ENCODE measurements around the gene TBC1D19. TPM values are rescaled to one million over a fixed set of nuclear protein-coding genes. Genes with fewer than 3 reads are reported as not detected.

The TBC1D19 gene
- total and polyA plus RNA-seq, 9 of the 15 experiments (the other 6 are each of a cell fraction or from before 2014, with no cell fraction given): 0.73 to 5.6 (median 3.7) TPM

DNA sequence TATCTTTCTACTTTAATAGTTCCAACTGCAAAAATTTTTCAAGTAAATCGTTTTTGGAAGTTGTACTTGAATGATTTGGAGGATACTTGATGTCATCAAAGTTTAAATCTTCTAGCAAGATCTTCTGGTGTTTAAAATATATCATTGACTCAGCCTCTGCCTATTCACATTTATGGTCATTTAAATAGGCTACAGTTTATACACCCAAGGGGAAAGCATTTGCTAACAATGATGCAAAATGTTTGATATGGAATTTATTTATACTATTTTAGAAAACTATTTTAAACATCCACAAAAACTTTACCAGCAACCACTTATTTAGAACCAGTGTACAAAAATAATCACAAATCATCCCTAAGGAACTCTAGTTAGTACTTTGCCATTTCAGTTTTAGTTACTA is 153.5 kb downstream of the TBC1D19 start:
- WGBS (ENCODE audit: insufficient coverage, low coverage, missing lambda C conversion rate): 4% methylated on average over 1 of the region's 1 CpG
- DNase-seq (ENCODE audit: extremely low read depth in 1 of 4, low spot score in 3 of 4): no peak
- Histone ChIP-seq H4K20me1 (replicated peaks; ENCODE audit: control insufficient read depth, insufficient read depth, low read length) (no peaks in the 10 kb centered on the region), H3K36me3 (ENCODE audit: control insufficient read depth, insufficient read depth, low read length) (no peaks in the 10 kb centered on the region), H3K4me3 (no peak overlapping the region), H3K79me2 (ENCODE audit: control insufficient read depth, insufficient read depth, low read length) (no peaks in the 10 kb centered on the region), H3K27ac (ENCODE audit: extremely low read depth, low read depth, low read length) (no peak overlapping the region), H3K9ac (ENCODE audit: insufficient read depth in 1 of 2, low read depth in 2 of 2, low read length in 2 of 2) (no peak overlapping the region), H3K4me1 (replicated peaks in 1 of 2; ENCODE audit: control insufficient read depth in 2 of 2, insufficient read depth in 2 of 2, low read length in 2 of 2) (no peaks in the 10 kb centered on the region), H3K4me2 (ENCODE audit: insufficient read depth, low read length) (no peak overlapping the region), H3K27me3 (ENCODE audit: control insufficient read depth in 2 of 2, insufficient read depth in 2 of 2, low read length in 2 of 2) (no peaks in the 10 kb centered on the region), H3K9me1 (ENCODE audit: control insufficient read depth, insufficient read depth, low read length) (no peaks in the 10 kb centered on the region), H3K9me3 (replicated peaks; ENCODE audit: control insufficient read depth, insufficient read depth, low read depth, low read length) (no peaks in the 10 kb centered on the region), H2AFZ (ENCODE audit: low read depth, low read length) (no peak overlapping the region)
- TF ChIP-seq DNMT1 (IDR thresholded peaks at IDR 0.05) (no peak), HNRNPLL (IDR thresholded peaks at IDR 0.05; ENCODE audit: low read depth, low read length, poor library complexity, severe bottlenecking) (no peak), ZSCAN29 (IDR thresholded peaks at IDR 0.05) (no peak), ZNF263 (CRISPR knock-in tag; IDR thresholded peaks at IDR 0.05; ENCODE audit: borderline replicate concordance) (no peak), MCM5 (IDR thresholded peaks at IDR 0.05; ENCODE audit: low read depth) (no peak), MEF2D (tag; conservative IDR thresholded peaks at IDR 0.05; ENCODE audit: low read depth) (no peak), ZNF589 (CRISPR knock-in tag; IDR thresholded peaks at IDR 0.05; ENCODE audit: low read depth) (no peak), SAP30 (IDR thresholded peaks at IDR 0.05; ENCODE audit: borderline replicate concordance, insufficient read depth, low read depth, low read length, poor library complexity, severe bottlenecking) (no peak), NCOA1 (IDR thresholded peaks at IDR 0.05; ENCODE audit: low read depth) (no peak), SRSF9 (IDR thresholded peaks at IDR 0.05; ENCODE audit: borderline replicate concordance, low read depth, low read length) (no peak), TAF7 (tag; IDR thresholded peaks at IDR 0.05) (no peak), GTF2A2 (tag; IDR thresholded peaks at IDR 0.05) (no peak), RFX7 (CRISPR knock-in tag; IDR thresholded peaks at IDR 0.05) (no peak), MXI1 (IDR thresholded peaks at IDR 0.05; ENCODE audit: low read depth, low read length) (no peak), TOE1 (IDR thresholded peaks at IDR 0.05; ENCODE audit: borderline replicate concordance) (no peak), TOE1 (CRISPR knock-in tag; IDR thresholded peaks at IDR 0.05; ENCODE audit: borderline replicate concordance, low read depth) (no peak)
- TF ChIP-seq, protein P1, sequence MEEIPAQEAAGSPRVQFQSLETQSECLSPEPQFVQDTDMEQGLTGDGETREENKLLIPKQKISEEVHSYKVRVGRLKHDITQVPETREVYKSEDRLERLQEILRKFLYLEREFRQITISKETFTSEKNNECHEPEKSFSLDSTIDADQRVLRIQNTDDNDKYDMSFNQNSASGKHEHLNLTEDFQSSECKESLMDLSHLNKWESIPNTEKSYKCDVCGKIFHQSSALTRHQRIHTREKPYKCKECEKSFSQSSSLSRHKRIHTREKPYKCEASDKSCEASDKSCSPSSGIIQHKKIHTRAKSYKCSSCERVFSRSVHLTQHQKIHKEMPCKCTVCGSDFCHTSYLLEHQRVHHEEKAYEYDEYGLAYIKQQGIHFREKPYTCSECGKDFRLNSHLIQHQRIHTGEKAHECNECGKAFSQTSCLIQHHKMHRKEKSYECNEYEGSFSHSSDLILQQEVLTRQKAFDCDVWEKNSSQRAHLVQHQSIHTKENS (CRISPR knock-in tag; IDR thresholded peaks at IDR 0.05): no peak
- FAIRE-seq: no peak
- in situ Hi-C loops (cut with MboI) (no loop called here), intact Hi-C loops (cut with micrococcal nuclease) (loop anchor here (10.0 kb wide), 1 partner anchor 117 kb away; no protein-coding TSS in a partner anchor)
- CTCF ChIA-PET (ENCODE audit: low intra/inter-chr PET ratio): no interaction called here
- BruUV-seq (replicated peaks): no TSS peak
- ATAC-seq: no peak
- POLR2A ChIA-PET: no interaction called here
